ENCODE measurements around the gene SRP9.

DNA sequence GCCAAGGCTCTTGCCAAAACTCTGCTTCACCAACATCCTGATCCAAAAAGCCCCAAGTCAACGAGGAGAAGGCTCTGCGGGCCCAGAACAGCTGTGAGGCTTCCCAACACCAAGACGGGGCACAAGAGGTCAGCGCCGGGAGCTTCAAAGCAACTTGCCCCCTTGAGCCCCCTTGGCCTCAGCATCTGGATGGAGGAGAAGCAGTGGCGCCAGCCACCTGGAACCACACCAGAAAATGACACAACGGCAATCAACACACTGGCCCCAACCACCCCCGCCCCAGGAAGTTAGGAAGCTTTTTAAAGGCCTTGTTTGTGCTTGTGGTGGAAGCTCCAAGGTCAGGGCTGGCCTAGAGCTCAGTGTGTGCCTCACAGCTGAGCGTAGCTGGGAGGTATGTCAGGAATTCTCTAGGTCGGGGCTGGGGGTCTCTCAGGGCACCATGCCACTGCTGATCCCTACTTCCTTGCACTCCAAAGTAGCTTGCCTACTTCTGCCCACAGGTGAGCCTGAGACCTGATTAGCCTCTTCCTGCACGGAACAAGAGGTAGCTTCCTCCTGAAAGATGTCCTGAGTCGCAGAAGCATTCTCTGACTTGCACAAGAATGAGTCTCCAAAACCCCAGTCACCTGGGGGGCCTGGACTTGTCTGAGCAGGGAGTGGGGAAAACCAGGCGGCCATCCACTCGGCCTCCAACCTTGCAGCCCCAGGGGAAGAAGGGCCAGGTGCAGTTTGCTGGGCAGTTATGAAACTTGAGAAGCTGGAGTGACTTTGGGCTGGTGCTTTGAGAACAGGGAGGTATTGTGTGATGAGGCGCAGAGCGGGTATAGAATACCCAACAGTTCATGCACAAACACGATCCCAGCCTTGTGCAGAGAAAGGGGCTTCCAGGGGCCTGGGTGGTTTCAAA is 9.7 kb upstream of the SRP9 start:
- TF ChIP-seq CTCF (IDR thresholded peaks at IDR 0.05) (no peak), POLR2A (IDR thresholded peaks at IDR 0.05) (no peak)
